H1 (cell line): ENCODE data around the gene KRTCAP2. TPM values are rescaled to one million over a fixed set of nuclear protein-coding genes. Genes with fewer than 3 reads are reported as not detected.

Experiments
- polyA plus RNA-seq, 7 experiments: library from polyadenylated mRNA; depleted of rRNA in 3 of 7; stranded (reverse) in 5 of 7; unstranded in 2 of 7; fragments of >200 nt in 5 of 7; fragments of 200-250 nt in 2 of 7; gene quantifications; 1 replicate in 5 of 7; 2 replicates in 1 of 7; 4 replicates in 1 of 7; pipeline versions ENCODE4 v1.2.1 to v1.2.3, GENCODE V29; 2011 to 2013; ENCODE audit warnings: missing spikeins in 2 of 7, mixed read lengths in 2 of 7
- total RNA-seq: library from RNA; stranded (reverse); fragmentation: NEBNext Ultra II Directional; extraction: Animal tissue kit (Norgen Biotek cat#: 25700); gene quantifications from 2 replicates; pipeline ENCODE4 v1.2.1, GENCODE V29; 2021
- TF ChIP-seq, protein P1 (sequence below): IDR thresholded peaks from 2 replicates; pipeline ENCODE4 v1.6.1; 2011; ENCODE audit warnings: low read depth, mild to moderate bottlenecking, low read length; ENCODE audit not compliant: insufficient read depth

Gene KRTCAP2
- total and polyA plus RNA-seq, 2 of the 8 experiments (the other 6 are each of a cell fraction or from before 2014, with no cell fraction given) = 146 to 317 TPM

DNA sequence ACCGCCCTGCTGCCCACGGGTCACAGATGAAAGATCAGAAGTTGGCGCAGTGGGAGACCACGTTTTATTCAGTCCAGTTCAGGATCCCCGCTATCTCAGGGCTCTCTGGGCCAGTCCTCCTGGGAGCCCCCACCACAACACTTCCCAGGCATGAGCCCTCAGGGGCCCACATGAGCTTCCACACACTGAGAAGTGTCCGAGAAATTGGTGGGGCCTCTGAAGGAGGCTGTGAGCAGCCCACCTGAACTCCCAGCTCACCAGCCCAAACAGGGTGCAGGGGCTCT is 12.6 kb upstream of the KRTCAP2 start (continued):
- TF ChIP-seq, protein P1, sequence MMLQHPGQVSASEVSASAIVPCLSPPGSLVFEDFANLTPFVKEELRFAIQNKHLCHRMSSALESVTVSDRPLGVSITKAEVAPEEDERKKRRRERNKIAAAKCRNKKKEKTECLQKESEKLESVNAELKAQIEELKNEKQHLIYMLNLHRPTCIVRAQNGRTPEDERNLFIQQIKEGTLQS = no peak
